GM12878 (cell line): ENCODE data around the gene NDNF. TPM values are rescaled to one million over a fixed set of nuclear protein-coding genes. Genes with fewer than 3 reads are reported as not detected.

Experiments used
- ATAC-seq: fragments of 200-7000 bp; cut with Tn5 transposase; 3 replicates; pipeline ENCODE4 v1.9.1; 2020; ENCODE audit warnings: mild to moderate bottlenecking, moderate library complexity
- BruUV-seq: library from RNA; stranded (reverse); fragments of 400-500 nt; replicated peaks from 2 replicates; lab custom pipeline; 2021; lab: Mats Ljungman, UMichigan
- CTCF ChIA-PET: fragments of 300-600 bp; sonication (Branson Sonifier 250); formaldehyde crosslinking; extraction: SDS; loops from one replicate; lab custom pipeline; 2021; ENCODE audit warnings: inconsistent platforms; lab: Yijun Ruan, JAX
- POLR2A ChIA-PET: fragments of 350-600 bp; formaldehyde crosslinking; extraction: SDS; loops from one replicate; lab custom pipeline; 2021; ENCODE audit warnings: inconsistent platforms; lab: Charles Lee
- RAD21 ChIA-PET: fragments of 300-600 bp; sonication (Branson Sonifier 250); formaldehyde crosslinking; loops from one replicate; lab custom pipeline; 2023; ENCODE audit warnings: antibody characterized with exemption; ENCODE audit not compliant: unreplicated experiment; lab: Charles Lee
- SMC1A ChIA-PET: fragments of 300-600 bp; sonication (Branson Sonifier 250); formaldehyde crosslinking; loops from one replicate; lab custom pipeline; 2023; ENCODE audit not compliant: unreplicated experiment, uncharacterized antibody; lab: Charles Lee
- DNase-seq: peaks from one replicate; pipeline ENCODE4 v3.0.0-alpha.2; 2011; ENCODE audit warnings: low read depth, low spot score
- FAIRE-seq: peaks from 3 replicates; lab custom pipeline; 2011; peaks lifted over from hg19 to GRCh38; lab: Jason Lieb, UNC
- H2AFZ ChIP-seq: 2 replicates; pipeline ENCODE4 v1.6.0; 2011; ENCODE audit warnings: low read depth, low read length, control low read depth; ENCODE audit not compliant: control insufficient read depth
- H3K27ac ChIP-seq: 2 replicates; pipeline ENCODE4 v1.5.1; 2011; ENCODE audit warnings: control low read depth; ENCODE audit not compliant: control insufficient read depth, insufficient read depth
- H3K27me3 ChIP-seq, 2 experiments: replicated peaks in 1 of 2; 2 replicates each; pipeline versions ENCODE4 v1.6.0 to v1.6.1; 2011; ENCODE audit warnings: low read length in 1 of 2; ENCODE audit not compliant: control insufficient read depth in 2 of 2, insufficient read depth in 2 of 2
- H3K36me3 ChIP-seq, 2 experiments: 2 replicates each; pipeline ENCODE4 v1.5.1; 2011; ENCODE audit warnings: low read length in 1 of 2; ENCODE audit not compliant: control insufficient read depth in 2 of 2, insufficient read depth in 2 of 2
- H3K4me1 ChIP-seq: 2 replicates; pipeline ENCODE4 v1.6.1; 2011; ENCODE audit warnings: mild to moderate bottlenecking, low read length, moderate library complexity, mixed read lengths; ENCODE audit not compliant: control insufficient read depth, insufficient read depth
- H3K4me2 ChIP-seq: 2 replicates; pipeline ENCODE4 v1.6.0; 2011; ENCODE audit warnings: control low read depth; ENCODE audit not compliant: control insufficient read depth, insufficient read depth
- H3K4me3 ChIP-seq: fragments of 200-600 bp; sonication (generic); 2 replicates; pipeline ENCODE4 v1.5.1; 2016
- H3K79me2 ChIP-seq: 2 replicates; pipeline ENCODE4 v1.6.0; 2011; ENCODE audit warnings: low read length; ENCODE audit not compliant: control insufficient read depth, insufficient read depth
- H3K9ac ChIP-seq: 2 replicates; pipeline ENCODE4 v1.8.0; 2011; ENCODE audit warnings: low read length, control low read depth, mixed read lengths; ENCODE audit not compliant: control insufficient read depth, insufficient read depth
- H3K9me3 ChIP-seq: replicated peaks from 3 replicates; pipeline ENCODE4 v1.5.1; 2011; ENCODE audit warnings: mild to moderate bottlenecking, low read length; ENCODE audit not compliant: control insufficient read depth, insufficient read depth
- H4K20me1 ChIP-seq: 2 replicates; pipeline ENCODE4 v1.6.0; 2011; ENCODE audit not compliant: control insufficient read depth, insufficient read depth
- ASH2L ChIP-seq: fragments of 300-600, 200-600 bp; sonication (generic); IDR thresholded peaks from 2 replicates; pipeline ENCODE4 v1.6.1; 2017; ENCODE audit warnings: low read depth, mild to moderate bottlenecking, borderline replicate concordance
- BMI1 ChIP-seq: fragments of 450-650 bp; IDR thresholded peaks from 2 replicates; pipeline ENCODE4 v1.6.1; 2016; ENCODE audit warnings: mild to moderate bottlenecking, moderate library complexity, borderline replicate concordance
- CBX3 ChIP-seq: fragments of 200-600 bp; sonication (generic); IDR thresholded peaks from 2 replicates; pipeline ENCODE4 v1.6.1; 2016; ENCODE audit warnings: low read depth, borderline replicate concordance
- CBX5 ChIP-seq: sonication (generic); IDR thresholded peaks from 2 replicates; pipeline ENCODE4 v1.6.1; 2016; ENCODE audit warnings: low read depth, moderate library complexity, mild to moderate bottlenecking, inconsistent platforms
- CHD1 ChIP-seq: IDR thresholded peaks from 2 replicates; pipeline ENCODE4 v1.6.1; 2012; ENCODE audit warnings: low read depth, low read length, improper control_type of control experiment
- JUNB ChIP-seq: IDR thresholded peaks from 2 replicates; pipeline ENCODE4 v1.6.1; 2016; ENCODE audit warnings: antibody characterized with exemption, mild to moderate bottlenecking
- RAD21 ChIP-seq: IDR thresholded peaks from 2 replicates; pipeline ENCODE4 v1.6.1; 2011; ENCODE audit warnings: mild to moderate bottlenecking, low read depth, low read length, moderate library complexity; ENCODE audit not compliant: insufficient read depth
- RB1 ChIP-seq: fragments of 450-650 bp; formaldehyde crosslinking; IDR thresholded peaks from 2 replicates; pipeline ENCODE4 v1.6.1; 2017; ENCODE audit warnings: mild to moderate bottlenecking, borderline replicate concordance
- RELB ChIP-seq: fragments of 450-650 bp; IDR thresholded peaks from 2 replicates; pipeline ENCODE4 v1.6.1; 2017; ENCODE audit warnings: low read depth, mild to moderate bottlenecking, moderate library complexity
- RUNX3 ChIP-seq: IDR thresholded peaks from 2 replicates; pipeline ENCODE4 v1.6.1; 2012; ENCODE audit warnings: low read length, inconsistent platforms
- ZNF24 ChIP-seq: fragments of 450-650 bp; IDR thresholded peaks from 2 replicates; pipeline ENCODE4 v1.6.1; 2017; ENCODE audit warnings: antibody characterized with exemption, mild to moderate bottlenecking
- WGBS: methylation state at CpG from one replicate; pipeline ENCODE4 v1.1.6; 2016; ENCODE audit warnings: low lambda C conversion rate; ENCODE audit not compliant: insufficient replicate concordance, insufficient coverage; ENCODE audit errors: missing lambda C conversion rate; 5-methylcytosine and 5-hydroxymethylcytosine counted together
- in situ Hi-C: fragments of 300-500 bp; cut with MboI; formaldehyde crosslinking; loops from 9 replicates; pipeline ENCODE4 v1.14.3; 2018; ENCODE audit warnings: mixed read lengths
- intact Hi-C: fragments of 100-400 bp; cut with micrococcal nuclease; formaldehyde crosslinking; loops from one replicate; pipeline ENCODE4 v1.14.2; 2022; ENCODE audit not compliant: unreplicated experiment
- polyA plus RNA-seq, 11 experiments: library from polyadenylated mRNA; depleted of rRNA in 4 of 11; unstranded in 6 of 11; stranded (reverse) in 5 of 11; fragments of >200 nt; fragmentation: Nextera tagmentation in 4 of 11; fragmentation: Illumina TruSeq in 1 of 11; extraction: Ambion mirVana in 4 of 11; extraction: Trizol in 1 of 11; gene quantifications; 1 replicate in 1 of 11; 2 replicates in 10 of 11; pipeline versions ENCODE4 v1.2.1 to v1.2.3, GENCODE V29; 2011 to 2016; ENCODE audit warnings: inconsistent platforms in 2 of 11, missing spikeins in 2 of 11, low read depth in 1 of 11
- total RNA-seq, 4 experiments: library from RNA; depleted of rRNA in 3 of 4; stranded (reverse); fragments of >200 nt in 3 of 4; fragmentation: Illumina TruSeq in 1 of 4; extraction: Trizol in 1 of 4; gene quantifications; 2 replicates each; pipeline versions ENCODE4 v1.2.1 to v1.2.3, GENCODE V29; 2013 to 2021
- TF ChIP-seq, protein P1 (sequence below): fragments of 450-650 bp; IDR thresholded peaks from 2 replicates; pipeline ENCODE4 v1.6.1; 2016; ENCODE audit warnings: mild to moderate bottlenecking, moderate library complexity, borderline replicate concordance
- TF ChIP-seq, protein P2 (sequence below): IDR thresholded peaks from 2 replicates; pipeline ENCODE4 v1.6.1; 2012; ENCODE audit warnings: low read depth, low read length, improper control_type of control experiment
- TF ChIP-seq, protein P3 (sequence below): fragments of 450-650 bp; IDR thresholded peaks from 2 replicates; pipeline ENCODE4 v1.6.1; 2018; ENCODE audit warnings: mild to moderate bottlenecking, low read depth, moderate library complexity; ENCODE audit not compliant: partially characterized antibody

NDNF gene
- total and polyA plus RNA-seq, 10 of the 15 experiments (the other 5 are each of a cell fraction or from before 2014, with no cell fraction given): 0.26 TPM; not detected in 9

DNA sequence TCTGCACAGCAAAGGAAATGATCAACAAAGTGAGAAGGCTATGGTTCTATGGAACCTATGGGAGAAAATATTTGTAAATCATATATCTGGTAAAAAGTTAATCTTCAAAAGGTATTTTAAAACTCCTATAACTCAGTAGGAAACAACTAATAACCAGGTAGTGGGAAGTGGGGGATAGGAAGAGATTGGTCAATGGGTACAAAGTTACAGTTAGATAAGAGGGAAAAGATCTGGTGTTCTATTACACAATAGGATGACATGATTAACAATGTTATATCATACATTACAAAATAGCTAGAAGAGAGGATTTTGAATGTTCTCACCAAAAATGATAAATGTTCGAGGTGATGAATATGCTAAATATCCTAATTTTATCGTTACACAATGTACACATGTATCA lies 46.3 kb downstream of the NDNF start (continued):
- TF ChIP-seq ASH2L (no peak), CBX5 (no peak)
- TF ChIP-seq, all 136 proteins: peak for 0

DNA sequence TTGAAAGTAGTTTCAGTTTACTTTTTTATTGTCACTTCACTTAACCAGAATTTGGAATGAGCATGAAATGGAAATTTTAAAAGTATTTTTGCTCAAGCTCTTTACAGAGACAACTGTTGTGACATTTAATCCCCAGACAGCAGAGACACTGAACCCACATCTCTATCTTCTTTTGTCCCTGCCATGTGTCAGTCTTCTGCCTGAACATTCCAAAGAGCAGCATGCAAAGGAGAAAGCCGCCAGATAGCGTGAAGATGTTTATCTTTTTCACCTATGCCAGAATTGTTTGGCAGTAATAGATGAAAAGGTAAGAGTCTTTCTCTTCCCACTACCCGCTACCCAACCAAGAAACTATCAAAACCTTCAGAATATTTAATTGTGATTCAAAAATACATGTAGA lies 46.8 kb downstream of the NDNF start:
- no peaks in the 10 kb centered on the region for H3K79me2 ChIP-seq
- H3K4me3 ChIP-seq: no peak overlapping the region
- in situ Hi-C loops: no loop called here
- H3K27ac ChIP-seq: no peak overlapping the region
- ChIA-PET SMC1A (no interaction called here), RAD21 (no interaction called here), POLR2A (no interaction called here), CTCF (no interaction called here)
- 16% methylated on average over 3 of the region's 3 CpGs for WGBS
- ATAC-seq (no peak), FAIRE-seq (no peak), DNase-seq (no peak)
- no TSS peak for BruUV-seq
- intact Hi-C loops: no loop called here
- H3K9me3 ChIP-seq: no peaks in the 10 kb centered on the region
- no peaks in the 10 kb centered on the region for H3K4me1 ChIP-seq
- H3K36me3 ChIP-seq: no peaks in the 10 kb centered on the region
- no peaks in the 10 kb centered on the region for H4K20me1 ChIP-seq
- H2AFZ ChIP-seq: no peak overlapping the region
- no peak overlapping the region for H3K4me2 ChIP-seq
- no peak overlapping the region for H3K9ac ChIP-seq
- H3K27me3 ChIP-seq: 0 out of 4 replicates have a peak, but pooled peaks cover 0 to 2% of the 10 kb centered on the region in 2 experiments
- no peak for TF ChIP-seq ZNF24
- TF ChIP-seq RAD21: no peak
- TF ChIP-seq CBX3: no peak
- no peak for TF ChIP-seq CHD1
- no peak for TF ChIP-seq RB1
- no peak for TF ChIP-seq RELB
- no peak for TF ChIP-seq BMI1
- TF ChIP-seq JUNB: no peak
- TF ChIP-seq, protein P1, sequence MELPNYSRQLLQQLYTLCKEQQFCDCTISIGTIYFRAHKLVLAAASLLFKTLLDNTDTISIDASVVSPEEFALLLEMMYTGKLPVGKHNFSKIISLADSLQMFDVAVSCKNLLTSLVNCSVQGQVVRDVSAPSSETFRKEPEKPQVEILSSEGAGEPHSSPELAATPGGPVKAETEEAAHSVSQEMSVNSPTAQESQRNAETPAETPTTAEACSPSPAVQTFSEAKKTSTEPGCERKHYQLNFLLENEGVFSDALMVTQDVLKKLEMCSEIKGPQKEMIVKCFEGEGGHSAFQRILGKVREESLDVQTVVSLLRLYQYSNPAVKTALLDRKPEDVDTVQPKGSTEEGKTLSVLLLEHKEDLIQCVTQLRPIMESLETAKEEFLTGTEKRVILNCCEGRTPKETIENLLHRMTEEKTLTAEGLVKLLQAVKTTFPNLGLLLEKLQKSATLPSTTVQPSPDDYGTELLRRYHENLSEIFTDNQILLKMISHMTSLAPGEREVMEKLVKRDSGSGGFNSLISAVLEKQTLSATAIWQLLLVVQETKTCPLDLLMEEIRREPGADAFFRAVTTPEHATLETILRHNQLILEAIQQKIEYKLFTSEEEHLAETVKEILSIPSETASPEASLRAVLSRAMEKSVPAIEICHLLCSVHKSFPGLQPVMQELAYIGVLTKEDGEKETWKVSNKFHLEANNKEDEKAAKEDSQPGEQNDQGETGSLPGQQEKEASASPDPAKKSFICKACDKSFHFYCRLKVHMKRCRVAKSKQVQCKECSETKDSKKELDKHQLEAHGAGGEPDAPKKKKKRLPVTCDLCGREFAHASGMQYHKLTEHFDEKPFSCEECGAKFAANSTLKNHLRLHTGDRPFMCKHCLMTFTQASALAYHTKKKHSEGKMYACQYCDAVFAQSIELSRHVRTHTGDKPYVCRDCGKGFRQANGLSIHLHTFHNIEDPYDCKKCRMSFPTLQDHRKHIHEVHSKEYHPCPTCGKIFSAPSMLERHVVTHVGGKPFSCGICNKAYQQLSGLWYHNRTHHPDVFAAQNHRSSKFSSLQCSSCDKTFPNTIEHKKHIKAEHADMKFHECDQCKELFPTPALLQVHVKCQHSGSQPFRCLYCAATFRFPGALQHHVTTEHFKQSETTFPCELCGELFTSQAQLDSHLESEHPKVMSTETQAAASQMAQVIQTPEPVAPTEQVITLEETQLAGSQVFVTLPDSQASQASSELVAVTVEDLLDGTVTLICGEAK: no peak
- no peak for TF ChIP-seq RUNX3
- TF ChIP-seq, protein P2, sequence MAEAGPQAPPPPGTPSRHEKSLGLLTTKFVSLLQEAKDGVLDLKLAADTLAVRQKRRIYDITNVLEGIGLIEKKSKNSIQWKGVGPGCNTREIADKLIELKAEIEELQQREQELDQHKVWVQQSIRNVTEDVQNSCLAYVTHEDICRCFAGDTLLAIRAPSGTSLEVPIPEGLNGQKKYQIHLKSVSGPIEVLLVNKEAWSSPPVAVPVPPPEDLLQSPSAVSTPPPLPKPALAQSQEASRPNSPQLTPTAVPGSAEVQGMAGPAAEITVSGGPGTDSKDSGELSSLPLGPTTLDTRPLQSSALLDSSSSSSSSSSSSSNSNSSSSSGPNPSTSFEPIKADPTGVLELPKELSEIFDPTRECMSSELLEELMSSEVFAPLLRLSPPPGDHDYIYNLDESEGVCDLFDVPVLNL: no peak
- TF ChIP-seq, protein P3, sequence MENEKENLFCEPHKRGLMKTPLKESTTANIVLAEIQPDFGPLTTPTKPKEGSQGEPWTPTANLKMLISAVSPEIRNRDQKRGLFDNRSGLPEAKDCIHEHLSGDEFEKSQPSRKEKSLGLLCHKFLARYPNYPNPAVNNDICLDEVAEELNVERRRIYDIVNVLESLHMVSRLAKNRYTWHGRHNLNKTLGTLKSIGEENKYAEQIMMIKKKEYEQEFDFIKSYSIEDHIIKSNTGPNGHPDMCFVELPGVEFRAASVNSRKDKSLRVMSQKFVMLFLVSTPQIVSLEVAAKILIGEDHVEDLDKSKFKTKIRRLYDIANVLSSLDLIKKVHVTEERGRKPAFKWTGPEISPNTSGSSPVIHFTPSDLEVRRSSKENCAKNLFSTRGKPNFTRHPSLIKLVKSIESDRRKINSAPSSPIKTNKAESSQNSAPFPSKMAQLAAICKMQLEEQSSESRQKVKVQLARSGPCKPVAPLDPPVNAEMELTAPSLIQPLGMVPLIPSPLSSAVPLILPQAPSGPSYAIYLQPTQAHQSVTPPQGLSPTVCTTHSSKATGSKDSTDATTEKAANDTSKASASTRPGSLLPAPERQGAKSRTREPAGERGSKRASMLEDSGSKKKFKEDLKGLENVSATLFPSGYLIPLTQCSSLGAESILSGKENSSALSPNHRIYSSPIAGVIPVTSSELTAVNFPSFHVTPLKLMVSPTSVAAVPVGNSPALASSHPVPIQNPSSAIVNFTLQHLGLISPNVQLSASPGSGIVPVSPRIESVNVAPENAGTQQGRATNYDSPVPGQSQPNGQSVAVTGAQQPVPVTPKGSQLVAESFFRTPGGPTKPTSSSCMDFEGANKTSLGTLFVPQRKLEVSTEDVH: no peak
